PFSK-1 (cell line): Measurements from ENCODE around the gene PEAK3.

ENCODE experiments used
- POLR2AphosphoS5 ChIP-seq: IDR thresholded peaks from 2 replicates; pipeline ENCODE4 v1.6.1; 2012; ENCODE audit warnings: low read depth, mild to moderate bottlenecking, control low read depth, low read length, moderate library complexity
- SIN3A ChIP-seq: IDR thresholded peaks from 2 replicates; pipeline ENCODE4 v1.6.1; 2012; ENCODE audit warnings: mild to moderate bottlenecking, low read length, moderate library complexity, borderline replicate concordance; ENCODE audit not compliant: insufficient read depth
- TAF1 ChIP-seq: IDR thresholded peaks from 2 replicates; pipeline ENCODE4 v1.6.1; 2012; ENCODE audit warnings: low read length, control low read depth, borderline replicate concordance; ENCODE audit not compliant: insufficient read depth
- TF ChIP-seq, protein P1 (sequence below), 2 experiments: IDR thresholded peaks; 2 replicates each; pipeline versions ENCODE4 v1.6.1 to v1.8.0; 2011 to 2012; ENCODE audit warnings: low read depth in 2 of 2, low read length in 2 of 2, control low read depth in 1 of 2, inconsistent platforms in 1 of 2, mild to moderate bottlenecking in 1 of 2, moderate library complexity in 1 of 2; ENCODE audit not compliant: insufficient read depth in 1 of 2

- TF ChIP-seq, protein P1, sequence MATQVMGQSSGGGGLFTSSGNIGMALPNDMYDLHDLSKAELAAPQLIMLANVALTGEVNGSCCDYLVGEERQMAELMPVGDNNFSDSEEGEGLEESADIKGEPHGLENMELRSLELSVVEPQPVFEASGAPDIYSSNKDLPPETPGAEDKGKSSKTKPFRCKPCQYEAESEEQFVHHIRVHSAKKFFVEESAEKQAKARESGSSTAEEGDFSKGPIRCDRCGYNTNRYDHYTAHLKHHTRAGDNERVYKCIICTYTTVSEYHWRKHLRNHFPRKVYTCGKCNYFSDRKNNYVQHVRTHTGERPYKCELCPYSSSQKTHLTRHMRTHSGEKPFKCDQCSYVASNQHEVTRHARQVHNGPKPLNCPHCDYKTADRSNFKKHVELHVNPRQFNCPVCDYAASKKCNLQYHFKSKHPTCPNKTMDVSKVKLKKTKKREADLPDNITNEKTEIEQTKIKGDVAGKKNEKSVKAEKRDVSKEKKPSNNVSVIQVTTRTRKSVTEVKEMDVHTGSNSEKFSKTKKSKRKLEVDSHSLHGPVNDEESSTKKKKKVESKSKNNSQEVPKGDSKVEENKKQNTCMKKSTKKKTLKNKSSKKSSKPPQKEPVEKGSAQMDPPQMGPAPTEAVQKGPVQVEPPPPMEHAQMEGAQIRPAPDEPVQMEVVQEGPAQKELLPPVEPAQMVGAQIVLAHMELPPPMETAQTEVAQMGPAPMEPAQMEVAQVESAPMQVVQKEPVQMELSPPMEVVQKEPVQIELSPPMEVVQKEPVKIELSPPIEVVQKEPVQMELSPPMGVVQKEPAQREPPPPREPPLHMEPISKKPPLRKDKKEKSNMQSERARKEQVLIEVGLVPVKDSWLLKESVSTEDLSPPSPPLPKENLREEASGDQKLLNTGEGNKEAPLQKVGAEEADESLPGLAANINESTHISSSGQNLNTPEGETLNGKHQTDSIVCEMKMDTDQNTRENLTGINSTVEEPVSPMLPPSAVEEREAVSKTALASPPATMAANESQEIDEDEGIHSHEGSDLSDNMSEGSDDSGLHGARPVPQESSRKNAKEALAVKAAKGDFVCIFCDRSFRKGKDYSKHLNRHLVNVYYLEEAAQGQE (IDR thresholded peaks at IDR 0.05; ENCODE audit: insufficient read depth in 1 of 2, low read depth in 2 of 2, low read length in 2 of 2) = no peak
- TF ChIP-seq POLR2AphosphoS5 = no peak
- no peak for TF ChIP-seq SIN3A
- TF ChIP-seq TAF1 = no peak
Measured at GRCh38 chr19:2270157-2270422, 11.9 kb downstream of the PEAK3 start.
